Lower leg skin (tissue), 4 donors: ENCODE measurements around the gene NR1H2. TPM values are rescaled to one million over a fixed set of nuclear protein-coding genes. Genes with fewer than 3 reads are reported as not detected.
A peak's percentile ranks its signal among the peaks of the same experiment; 100 is the strongest.

Experiments
- DNase-seq, 2 donors: peaks; one replicate each; pipeline ENCODE4 v3.0.0-alpha.2; 2019; ENCODE audit warnings: low spot score in 2 of 2
- H3K4me3 ChIP-seq: fragments of 200-600 bp; sonication (generic); 2 replicates; pipeline ENCODE4 v1.5.1; 2017; ENCODE audit warnings: mild to moderate bottlenecking, low read depth; ENCODE audit not compliant: poor library complexity, severe bottlenecking
- POLR2A ChIP-seq, 2 donors: fragments of 450-650 bp; IDR thresholded peaks; one replicate each; pipeline ENCODE4 v1.6.1; 2016 to 2017; ENCODE audit warnings: antibody characterized with exemption in 2 of 2, mild to moderate bottlenecking in 1 of 2, moderate library complexity in 1 of 2
- WGBS, 2 donors: methylation state at CpG; one replicate each; pipeline ENCODE4 v1.1.5; 2018; 5-methylcytosine and 5-hydroxymethylcytosine counted together
- intact Hi-C: fragments of 100-400 bp; cut with DNase I; formaldehyde crosslinking; loops from one replicate; pipeline ENCODE4 v1.15.0; 2023; ENCODE audit warnings: low total_unique reads
- total RNA-seq, 4 donors: library from RNA; depleted of rRNA; stranded (reverse); fragments of >200 nt; gene quantifications; one replicate each; pipeline ENCODE4 v1.1.0, GENCODE V29; 2016
- TF ChIP-seq, protein P1 (sequence below), 3 donors: fragments of 450-650 bp; IDR thresholded peaks; one replicate each; pipeline ENCODE4 v1.5.1; 2016; ENCODE audit warnings: antibody characterized with exemption in 3 of 3, mild to moderate bottlenecking in 3 of 3, moderate library complexity in 2 of 3

Gene NR1H2
- total RNA-seq, 4 donors from 2014 or later, result 83.1 to 112 (median 103) TPM

GRCh38 chr19:50381881-50382729, 5.8 kb downstream of the NR1H2 start:
- DNase-seq, result no peak

DNA sequence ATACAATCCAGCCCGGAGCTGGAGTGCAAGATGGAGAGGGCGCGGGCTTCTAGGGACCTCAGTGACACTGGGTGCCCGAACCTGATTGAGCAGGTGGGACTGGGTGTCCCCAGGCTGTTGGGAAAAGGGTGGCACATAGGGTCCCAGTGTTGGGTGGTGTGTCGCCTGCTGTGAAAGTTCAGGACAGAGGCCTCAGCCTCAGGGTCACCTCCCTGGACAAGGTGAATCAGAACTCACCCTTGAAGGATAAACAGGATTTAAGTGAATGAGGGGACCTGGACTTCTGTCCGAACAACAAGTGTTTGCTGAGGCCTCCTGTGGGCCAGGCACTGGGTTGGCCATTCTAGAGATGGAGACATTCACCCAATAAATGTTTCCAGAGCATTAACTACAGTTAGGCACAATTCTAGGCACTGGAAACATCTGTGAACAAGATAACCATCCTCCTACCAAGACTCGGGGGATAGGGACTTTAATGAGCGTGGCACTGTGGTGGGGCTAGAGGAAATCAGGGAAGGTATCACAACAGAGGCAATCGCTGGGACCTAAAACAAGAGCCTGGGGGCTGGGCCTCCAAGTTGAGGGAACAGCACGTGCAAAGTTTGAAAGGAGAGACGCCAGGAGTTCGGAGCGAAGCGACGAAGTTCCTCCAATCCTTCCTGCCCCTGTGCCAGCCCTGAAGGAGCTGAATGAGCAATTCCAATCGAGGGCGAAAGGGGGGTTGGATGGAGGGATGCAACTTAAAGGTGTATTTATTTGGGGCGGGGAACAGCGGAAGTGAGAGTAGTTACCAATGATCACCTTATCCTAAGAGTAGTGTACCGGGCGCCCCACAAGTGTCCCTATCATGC, 7.0 kb downstream of the NR1H2 start:
- H3K4me3 ChIP-seq, result no peak overlapping the region
- 42 to 46% methylated on average over 21 of the region's 21 CpGs for WGBS, 2 donors
- DNase-seq, result no peak
- TF ChIP-seq, protein P1, sequence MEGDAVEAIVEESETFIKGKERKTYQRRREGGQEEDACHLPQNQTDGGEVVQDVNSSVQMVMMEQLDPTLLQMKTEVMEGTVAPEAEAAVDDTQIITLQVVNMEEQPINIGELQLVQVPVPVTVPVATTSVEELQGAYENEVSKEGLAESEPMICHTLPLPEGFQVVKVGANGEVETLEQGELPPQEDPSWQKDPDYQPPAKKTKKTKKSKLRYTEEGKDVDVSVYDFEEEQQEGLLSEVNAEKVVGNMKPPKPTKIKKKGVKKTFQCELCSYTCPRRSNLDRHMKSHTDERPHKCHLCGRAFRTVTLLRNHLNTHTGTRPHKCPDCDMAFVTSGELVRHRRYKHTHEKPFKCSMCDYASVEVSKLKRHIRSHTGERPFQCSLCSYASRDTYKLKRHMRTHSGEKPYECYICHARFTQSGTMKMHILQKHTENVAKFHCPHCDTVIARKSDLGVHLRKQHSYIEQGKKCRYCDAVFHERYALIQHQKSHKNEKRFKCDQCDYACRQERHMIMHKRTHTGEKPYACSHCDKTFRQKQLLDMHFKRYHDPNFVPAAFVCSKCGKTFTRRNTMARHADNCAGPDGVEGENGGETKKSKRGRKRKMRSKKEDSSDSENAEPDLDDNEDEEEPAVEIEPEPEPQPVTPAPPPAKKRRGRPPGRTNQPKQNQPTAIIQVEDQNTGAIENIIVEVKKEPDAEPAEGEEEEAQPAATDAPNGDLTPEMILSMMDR (IDR thresholded peaks at IDR 0.05), result no peak
- TF ChIP-seq POLR2A (IDR thresholded peaks at IDR 0.05), result no peak
- intact Hi-C loops, result loop anchor here (5.0 kb wide), 1 partner anchor 419 kb away; no protein-coding TSS in a partner anchor

More at GRCh38 chr19:50381881-50382729, 5.8 kb downstream of the NR1H2 start:
- 85 to 92% methylated on average over 54 to 57 of the region's 58 CpGs for WGBS, 2 donors
- intact Hi-C loops, result loop anchor here (5.0 kb wide), 1 partner anchor 420 kb away; no protein-coding TSS in a partner anchor
- no peak overlapping the region for H3K4me3 ChIP-seq
- TF ChIP-seq, protein P1 (IDR thresholded peaks at IDR 0.05), result no peak
- TF ChIP-seq POLR2A (IDR thresholded peaks at IDR 0.05), result no peak

- intact Hi-C loops, result loop anchor here (5.0 kb wide), 1 partner anchor 418 kb away; no protein-coding TSS in a partner anchor
These were observed 7.8 kb downstream of the NR1H2 start, which contains the start of gene POLD1 for GRCh38 chr19:50383852-50384684. POLD1 (plus strand) TSS chr19:50384347; CDS start chr19:50398852, 14,505 bp downstream.

GRCh38 chr19:50384685-50385535, 8.7 kb downstream of the NR1H2 start:
- WGBS, 2 donors, result 10 to 13% methylated on average over 26 of the region's 26 CpGs
- intact Hi-C loops, result loop anchor here (5.0 kb wide), 1 partner anchor 417 kb away; no protein-coding TSS in a partner anchor
- DNase-seq, result no peak
- TF ChIP-seq, protein P1 (IDR thresholded peaks at IDR 0.05), result no peak
- no peak for TF ChIP-seq POLR2A (IDR thresholded peaks at IDR 0.05)
- peak overlapping the region; percentile 33 for H3K4me3 ChIP-seq

More at GRCh38 chr19:50383852-50384684, 7.8 kb downstream of the NR1H2 start, which contains the start of gene POLD1:
- WGBS, 2 donors, result 0% methylated on average over 63 to 77 of the region's 78 CpGs
- H3K4me3 ChIP-seq, result peak within 1 kb of the TSS; percentile 33
- DNase-seq, result peak; percentile 97 to 99
- no peak for TF ChIP-seq POLR2A (IDR thresholded peaks at IDR 0.05)
- TF ChIP-seq, protein P1 (IDR thresholded peaks at IDR 0.05), result no peak
